Astrocyte (in vitro differentiated cells and primary cell): ENCODE measurements around the gene METTL16.

ENCODE experiments used
- EZH2 ChIP-seq: IDR thresholded peaks from 2 replicates; pipeline ENCODE4 v1.6.1; 2012; ENCODE audit warnings: mild to moderate bottlenecking, low read length, inconsistent platforms; ENCODE audit not compliant: insufficient read depth
- TF ChIP-seq, protein P1 (sequence below): IDR thresholded peaks from 2 replicates; pipeline ENCODE4 v1.5.1; 2011; ENCODE audit warnings: low read depth, mild to moderate bottlenecking, inconsistent platforms, low read length, moderate library complexity; ENCODE audit not compliant: insufficient read depth

DNA sequence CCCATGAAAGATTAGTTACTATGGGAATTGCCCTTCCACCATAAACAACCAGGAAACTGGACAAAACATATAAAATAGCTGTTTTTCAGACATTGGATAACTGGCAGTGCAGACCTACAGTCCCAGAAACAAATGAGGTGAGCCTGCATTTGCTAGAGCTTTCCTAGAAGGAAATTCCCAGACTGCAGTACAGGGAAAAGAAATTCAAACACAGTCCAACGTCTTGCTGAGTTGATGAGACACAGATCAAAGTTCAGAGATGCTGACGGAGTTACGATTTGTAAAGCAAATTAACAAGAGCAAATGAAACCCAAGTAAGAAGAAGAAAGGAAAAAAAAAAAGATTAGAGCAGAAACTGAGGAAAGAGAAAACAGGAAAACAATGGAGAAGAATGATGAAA lies 69.5 kb downstream of the METTL16 start:
- TF ChIP-seq, protein P1, sequence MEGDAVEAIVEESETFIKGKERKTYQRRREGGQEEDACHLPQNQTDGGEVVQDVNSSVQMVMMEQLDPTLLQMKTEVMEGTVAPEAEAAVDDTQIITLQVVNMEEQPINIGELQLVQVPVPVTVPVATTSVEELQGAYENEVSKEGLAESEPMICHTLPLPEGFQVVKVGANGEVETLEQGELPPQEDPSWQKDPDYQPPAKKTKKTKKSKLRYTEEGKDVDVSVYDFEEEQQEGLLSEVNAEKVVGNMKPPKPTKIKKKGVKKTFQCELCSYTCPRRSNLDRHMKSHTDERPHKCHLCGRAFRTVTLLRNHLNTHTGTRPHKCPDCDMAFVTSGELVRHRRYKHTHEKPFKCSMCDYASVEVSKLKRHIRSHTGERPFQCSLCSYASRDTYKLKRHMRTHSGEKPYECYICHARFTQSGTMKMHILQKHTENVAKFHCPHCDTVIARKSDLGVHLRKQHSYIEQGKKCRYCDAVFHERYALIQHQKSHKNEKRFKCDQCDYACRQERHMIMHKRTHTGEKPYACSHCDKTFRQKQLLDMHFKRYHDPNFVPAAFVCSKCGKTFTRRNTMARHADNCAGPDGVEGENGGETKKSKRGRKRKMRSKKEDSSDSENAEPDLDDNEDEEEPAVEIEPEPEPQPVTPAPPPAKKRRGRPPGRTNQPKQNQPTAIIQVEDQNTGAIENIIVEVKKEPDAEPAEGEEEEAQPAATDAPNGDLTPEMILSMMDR: no peak
- TF ChIP-seq EZH2: no peak
